IPS DF 6.9 (cell line): ENCODE data around the gene RTN4RL1.

Experiments
- DNase-seq: peaks from one replicate; pipeline ENCODE4 v3.0.0-alpha.2; 2013; ENCODE audit warnings: low read depth, low spot score
- H3K27ac ChIP-seq: one replicate; pipeline ENCODE4 v1.5.1; 2013; ENCODE audit warnings: low read length, control low read depth
- H3K27me3 ChIP-seq: 2 replicates; pipeline ENCODE4 v1.6.1; 2013; ENCODE audit warnings: mild to moderate bottlenecking, low read length; ENCODE audit not compliant: control insufficient read depth, insufficient read depth
- H3K36me3 ChIP-seq: 2 replicates; pipeline ENCODE4 v1.6.1; 2013; ENCODE audit warnings: low read length; ENCODE audit not compliant: control insufficient read depth, insufficient read depth
- H3K4me1 ChIP-seq: 2 replicates; pipeline ENCODE4 v1.6.1; 2013; ENCODE audit warnings: low read length; ENCODE audit not compliant: control insufficient read depth, insufficient read depth
- H3K4me3 ChIP-seq: 2 replicates; pipeline ENCODE4 v1.5.1; 2013; ENCODE audit warnings: mild to moderate bottlenecking, low read length
- H3K9me3 ChIP-seq: 2 replicates; pipeline ENCODE4 v1.6.1; 2013; ENCODE audit warnings: low read length, inconsistent platforms; ENCODE audit not compliant: control insufficient read depth, insufficient read depth
- WGBS: extraction: QIAGEN DNeasy Blood & Tissue Kit; methylation state at CpG from one replicate; pipeline ENCODE4 v1.1.7; 2013; ENCODE audit warnings: mixed read lengths, missing lambda C conversion rate; ENCODE audit not compliant: insufficient read length, insufficient coverage; 5-methylcytosine and 5-hydroxymethylcytosine counted together

Gene RTN4RL1

DNA sequence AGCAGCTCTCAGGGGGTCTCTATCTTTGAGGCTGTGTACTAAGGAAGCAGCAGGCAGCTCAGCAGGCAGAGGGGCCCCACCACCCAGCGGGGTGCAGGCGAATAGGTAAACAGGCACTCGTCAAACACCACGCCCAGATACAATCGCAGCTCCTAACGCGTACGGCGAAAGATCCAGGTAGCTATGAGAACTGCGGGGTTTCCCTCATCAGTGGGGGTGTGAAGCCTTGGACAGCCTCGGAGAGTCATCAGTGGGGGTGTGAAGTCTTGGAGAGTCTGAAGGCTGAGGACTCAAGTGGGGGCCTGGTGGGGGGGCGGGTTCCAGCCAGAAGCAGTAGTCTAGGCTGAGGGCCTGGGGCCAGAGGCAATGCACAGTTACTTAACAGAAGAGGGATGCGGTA is 69.0 kb downstream of the RTN4RL1 start:
- no CpG with 5 or more reads among the region's 13 CpGs for WGBS
- Histone ChIP-seq H3K36me3 (no peaks in the 10 kb centered on the region), H3K27ac (no peak overlapping the region), H3K27me3 (no peaks in the 10 kb centered on the region), H3K9me3 (no peaks in the 10 kb centered on the region), H3K4me1 (peaks cover 1% of the 10 kb centered on the region; the same call in 1 of the 2 replicates), H3K4me3 (no peak overlapping the region)
- no peak for DNase-seq

DNA sequence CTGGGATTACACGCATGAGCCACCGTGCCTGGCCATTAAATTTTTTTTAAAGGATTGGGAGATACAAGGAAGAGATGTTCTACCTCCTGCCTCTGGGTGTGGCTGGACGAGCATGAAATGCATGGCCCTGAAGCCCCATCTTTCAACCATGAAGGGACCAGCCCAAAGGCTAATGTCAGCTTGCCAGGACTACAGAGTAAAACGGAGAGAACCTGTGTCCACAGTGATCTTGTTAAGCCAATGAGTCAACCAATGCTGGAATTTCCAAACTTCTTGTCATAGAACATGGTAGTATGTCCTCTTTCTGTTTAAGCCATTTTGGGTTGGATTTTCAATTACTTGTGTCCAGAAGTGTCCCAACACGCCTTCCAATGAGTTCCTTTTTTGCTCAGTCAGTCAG is 71.3 kb downstream of the RTN4RL1 start:
- DNase-seq: no peak
- no CpG with 5 or more reads among the region's 5 CpGs for WGBS
- Histone ChIP-seq H3K36me3 (no peaks in the 10 kb centered on the region), H3K27ac (no peak overlapping the region), H3K9me3 (no peaks in the 10 kb centered on the region), H3K4me1 (peaks cover 1% of the 10 kb centered on the region; the same call in 1 of the 2 replicates), H3K4me3 (no peak overlapping the region), H3K27me3 (no peaks in the 10 kb centered on the region)

DNA sequence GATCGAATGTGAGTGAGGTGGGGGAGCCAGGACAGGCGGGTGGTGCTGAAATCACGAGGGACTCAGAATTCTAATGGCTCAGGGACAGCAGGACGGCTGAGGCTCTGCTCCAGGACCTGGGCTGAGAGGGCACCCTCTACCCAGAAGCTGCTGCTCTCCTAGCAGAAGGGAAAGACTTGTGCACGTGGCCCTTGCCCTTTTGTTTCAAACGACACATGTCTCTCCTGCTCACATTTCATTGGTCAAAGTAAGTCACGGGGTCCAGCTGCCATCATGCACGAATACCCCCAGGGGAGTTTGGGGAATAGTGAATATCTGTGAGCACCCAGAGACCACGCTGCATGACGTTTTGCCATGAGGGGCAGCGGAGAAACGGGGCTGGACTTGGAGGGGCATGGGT is 73.2 kb downstream of the RTN4RL1 start:
- Histone ChIP-seq H3K36me3 (no peaks in the 10 kb centered on the region), H3K4me3 (no peak overlapping the region), H3K27ac (no peak overlapping the region), H3K4me1 (peaks cover 3% of the 10 kb centered on the region; the same call in 1 of the 2 replicates), H3K27me3 (no peaks in the 10 kb centered on the region), H3K9me3 (no peaks in the 10 kb centered on the region)
- DNase-seq: no peak
- WGBS: no CpG with 5 or more reads among the region's 12 CpGs

DNA sequence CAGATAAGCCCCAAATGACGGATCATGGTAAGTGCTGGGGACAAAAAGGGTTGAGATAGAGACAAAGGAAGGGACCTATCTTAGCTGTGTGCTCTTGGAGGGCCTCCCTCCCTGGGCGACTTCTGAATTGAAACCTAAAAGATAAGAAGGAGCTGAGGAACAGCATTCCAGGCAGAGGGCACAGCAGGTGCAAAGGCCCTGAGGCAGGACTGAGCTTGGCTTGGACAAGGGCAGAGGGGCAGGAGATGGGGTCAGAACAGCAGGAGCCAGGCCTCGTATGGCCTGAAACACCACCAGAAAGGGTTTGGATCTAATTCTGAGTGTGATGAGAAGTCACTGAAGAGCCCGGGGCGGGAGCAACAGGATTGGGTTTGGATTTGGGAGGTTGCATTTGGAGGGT is 75.4 kb downstream of the RTN4RL1 start:
- DNase-seq: no peak
- H3K36me3 ChIP-seq: no peaks in the 10 kb centered on the region
- peaks cover 2% of the 10 kb centered on the region; the same call in 1 of the 2 replicates for H3K4me1 ChIP-seq
- no peak overlapping the region for H3K27ac ChIP-seq
- WGBS: no CpG with 5 or more reads among the region's 5 CpGs
- no peaks in the 10 kb centered on the region for H3K27me3 ChIP-seq
- no peak overlapping the region for H3K4me3 ChIP-seq
- no peaks in the 10 kb centered on the region for H3K9me3 ChIP-seq

DNA sequence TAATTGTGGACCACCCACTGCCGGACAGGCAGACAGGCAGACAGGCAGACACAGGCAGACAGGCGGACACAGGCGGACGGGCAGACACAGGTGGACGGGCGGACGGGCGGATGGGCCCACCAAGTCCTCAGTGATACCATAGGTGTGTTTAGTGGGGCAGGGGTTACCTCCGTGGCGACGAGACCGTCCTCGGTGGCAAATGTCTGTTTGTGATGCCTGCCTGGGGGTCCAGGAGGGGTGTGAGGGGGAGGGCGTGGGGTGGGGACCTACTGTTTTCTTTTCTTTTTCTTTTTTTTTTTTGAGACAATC is 76.7 kb downstream of the RTN4RL1 start:
- no peak overlapping the region for H3K27ac ChIP-seq
- DNase-seq: no peak
- no peaks in the 10 kb centered on the region for H3K36me3 ChIP-seq
- no peaks in the 10 kb centered on the region for H3K9me3 ChIP-seq
- H3K4me1 ChIP-seq: peaks cover 2% of the 10 kb centered on the region; the same call in 1 of the 2 replicates
- no CpG with 5 or more reads among the region's 14 CpGs for WGBS
- no peak overlapping the region for H3K4me3 ChIP-seq
- H3K27me3 ChIP-seq: no peaks in the 10 kb centered on the region

DNA sequence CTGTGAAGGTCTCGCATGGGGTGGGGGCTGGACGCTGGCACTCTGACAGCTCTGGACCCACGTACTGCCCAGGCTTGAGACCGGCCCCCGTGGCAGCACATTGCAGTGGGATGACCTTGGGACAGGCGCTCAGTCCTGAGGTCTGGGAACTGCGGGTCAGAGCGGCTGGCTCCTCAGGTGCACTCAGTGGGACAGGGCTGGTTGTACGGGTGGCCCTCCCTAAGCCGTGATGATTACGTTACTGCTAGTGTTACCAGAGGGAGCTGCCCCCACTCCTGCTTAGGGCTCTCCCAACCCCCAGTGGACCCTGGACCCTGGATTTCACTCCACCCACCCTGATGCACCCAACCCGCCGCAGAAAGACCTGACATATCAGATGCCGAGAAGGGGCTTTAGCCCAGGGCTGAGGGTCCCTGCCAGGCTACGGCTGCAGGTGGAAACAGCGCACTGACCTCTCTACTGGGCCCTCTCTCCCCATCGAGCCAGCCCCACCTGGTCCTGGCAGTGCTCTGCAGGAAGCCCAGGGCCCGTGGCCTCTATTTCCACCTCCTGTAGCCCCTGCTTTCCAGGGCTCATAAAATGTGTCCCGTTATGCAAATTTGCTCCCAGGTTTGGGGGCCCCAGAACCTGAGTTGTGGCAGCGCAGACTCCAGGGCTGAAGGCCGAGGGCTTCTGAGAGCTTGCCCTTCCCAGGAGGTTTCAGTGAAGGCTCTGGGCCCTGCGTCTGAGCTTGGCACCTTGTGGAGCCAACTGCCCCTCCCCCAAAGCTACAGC is 77.2 kb downstream of the RTN4RL1 start:
- H3K4me1 ChIP-seq: peaks cover 2% of the 10 kb centered on the region; the same call in 1 of the 2 replicates
- H3K9me3 ChIP-seq: no peaks in the 10 kb centered on the region
- no peaks in the 10 kb centered on the region for H3K27me3 ChIP-seq
- H3K36me3 ChIP-seq: no peaks in the 10 kb centered on the region
- H3K4me3 ChIP-seq: no peak overlapping the region
- H3K27ac ChIP-seq: no peak overlapping the region
- DNase-seq: no peak
- no CpG with 5 or more reads among the region's 22 CpGs for WGBS

DNA sequence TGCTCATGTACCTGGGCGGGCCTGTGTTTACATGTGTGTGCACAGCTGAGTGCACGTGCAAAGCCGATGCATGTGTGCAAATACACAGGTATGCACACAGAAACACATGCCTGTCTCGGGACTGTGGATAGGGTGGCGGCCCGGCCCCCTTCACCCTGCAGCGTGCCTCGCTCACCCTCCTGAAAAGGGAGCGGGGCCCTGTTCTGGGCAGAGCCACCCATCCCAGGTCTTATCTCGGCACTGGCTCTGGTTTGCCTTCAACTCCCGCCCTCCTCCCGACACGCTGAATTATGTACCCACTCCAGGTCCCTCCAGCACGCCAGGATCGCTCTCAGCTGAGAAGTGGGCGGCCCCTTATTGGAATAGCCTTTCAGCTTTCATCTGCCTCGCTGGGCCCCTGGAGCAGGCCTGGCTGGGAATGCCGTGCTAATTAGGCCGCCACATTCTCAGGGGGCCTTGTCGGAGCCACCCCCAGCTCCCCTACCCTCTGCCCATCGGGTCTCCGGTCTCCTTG is 77.8 kb downstream of the RTN4RL1 start:
- WGBS: no CpG with 5 or more reads among the region's 22 CpGs
- no peaks in the 10 kb centered on the region for H3K27me3 ChIP-seq
- H3K36me3 ChIP-seq: no peaks in the 10 kb centered on the region
- H3K27ac ChIP-seq: no peak overlapping the region
- no peak for DNase-seq
- H3K4me3 ChIP-seq: no peak overlapping the region
- peaks cover 2% of the 10 kb centered on the region; the same call in 1 of the 2 replicates for H3K4me1 ChIP-seq
- H3K9me3 ChIP-seq: no peaks in the 10 kb centered on the region

DNA sequence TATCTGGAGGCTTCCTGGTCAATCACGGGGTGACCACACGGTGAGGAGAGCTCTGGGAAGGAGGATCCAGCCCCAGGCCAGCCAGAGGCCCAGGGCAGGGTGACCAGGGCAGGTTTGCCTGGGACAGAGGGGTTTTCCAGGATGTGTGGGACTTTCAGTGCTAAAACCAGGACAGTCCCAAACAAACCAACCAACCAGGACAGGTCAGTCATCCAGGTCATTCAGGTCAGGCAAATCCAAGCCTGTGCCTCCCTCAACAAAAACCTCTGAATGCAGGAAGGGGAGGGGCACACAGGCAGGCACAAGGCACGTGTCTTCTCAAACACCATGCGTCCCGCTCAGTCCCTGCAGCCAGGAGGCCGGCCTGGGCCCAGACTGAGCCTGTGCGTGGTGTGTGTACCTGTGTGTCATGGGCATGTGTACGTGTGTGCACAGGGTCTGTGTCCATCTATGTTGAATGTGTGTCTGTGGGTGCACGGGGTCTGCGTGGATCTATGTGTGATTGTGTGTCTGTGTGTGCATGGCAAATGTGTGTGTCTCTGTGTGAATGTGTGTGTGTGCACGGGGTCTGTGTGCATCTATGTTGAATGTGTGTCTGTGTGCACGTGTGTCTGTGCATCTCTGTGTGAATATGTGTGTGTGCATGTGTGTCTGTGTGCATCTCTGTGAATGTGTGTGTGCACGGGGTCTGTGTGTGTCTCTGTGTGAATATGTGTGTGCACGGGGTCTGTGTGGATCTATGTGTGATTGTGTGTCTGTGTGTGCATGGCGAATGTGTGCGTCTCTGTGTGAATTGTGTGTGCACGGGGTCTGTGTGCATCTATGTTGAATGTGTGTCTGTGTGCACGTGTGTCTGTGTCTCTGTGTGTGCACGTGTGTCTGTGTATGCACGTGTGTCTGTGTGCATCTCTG is 78.9 kb downstream of the RTN4RL1 start:
- peaks cover 2% of the 10 kb centered on the region; the same call in 1 of the 2 replicates for H3K4me1 ChIP-seq
- H3K27me3 ChIP-seq: no peaks in the 10 kb centered on the region
- H3K9me3 ChIP-seq: no peaks in the 10 kb centered on the region
- no peak overlapping the region for H3K4me3 ChIP-seq
- no peaks in the 10 kb centered on the region for H3K36me3 ChIP-seq
- WGBS: no CpG with 5 or more reads among the region's 20 CpGs
- no peak overlapping the region for H3K27ac ChIP-seq
- DNase-seq: no peak

DNA sequence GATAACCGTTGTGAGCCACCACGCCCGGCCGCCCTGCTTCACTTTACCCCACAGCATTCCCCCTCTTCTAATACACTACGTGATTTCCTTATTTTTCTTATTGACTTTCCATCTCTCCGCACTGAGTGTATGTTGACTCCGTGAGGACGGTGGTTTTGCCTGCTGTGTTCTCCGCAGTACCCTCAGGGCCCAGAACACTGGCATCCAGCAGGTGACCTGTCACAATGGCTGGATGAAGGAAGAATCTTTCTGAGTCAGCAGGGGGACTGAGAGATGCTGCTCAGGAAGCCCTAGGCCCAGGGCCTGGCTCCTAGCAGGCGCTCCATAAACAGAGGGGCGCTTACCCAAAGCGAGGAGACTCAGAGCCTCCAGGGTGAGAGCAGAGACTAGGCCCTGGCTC is 79.5 kb downstream of the RTN4RL1 start:
- H3K4me3 ChIP-seq: no peak overlapping the region
- no CpG with 5 or more reads among the region's 12 CpGs for WGBS
- H3K27me3 ChIP-seq: no peaks in the 10 kb centered on the region

DNA sequence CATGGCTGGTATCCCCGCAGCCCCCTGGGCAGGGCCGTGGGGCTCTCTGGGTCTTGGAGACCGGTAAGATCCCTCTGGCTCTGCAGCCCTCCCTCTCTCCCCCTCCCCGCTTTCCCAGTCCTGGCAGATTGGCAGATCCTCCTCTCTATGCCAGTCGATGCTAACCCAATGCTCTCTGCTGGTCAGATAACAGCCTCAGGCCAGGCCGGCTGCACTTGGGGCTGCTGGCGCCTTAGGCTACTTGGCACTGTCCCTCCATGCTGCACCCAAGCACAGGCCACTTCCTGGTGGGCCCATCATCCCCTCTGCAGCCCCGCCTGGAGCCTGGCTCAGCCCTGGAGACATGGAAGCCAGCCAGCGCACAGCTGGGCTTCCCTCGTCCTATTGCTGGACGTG is 81.7 kb downstream of the RTN4RL1 start:
- peaks cover 2% of the 10 kb centered on the region; the same call in 1 of the 2 replicates for H3K4me1 ChIP-seq
- H3K27ac ChIP-seq: no peak overlapping the region
- WGBS: no CpG with 5 or more reads among the region's 11 CpGs
- no peak overlapping the region for H3K4me3 ChIP-seq
- H3K27me3 ChIP-seq: no peaks in the 10 kb centered on the region
- no peak for DNase-seq
- H3K36me3 ChIP-seq: no peaks in the 10 kb centered on the region
- no peaks in the 10 kb centered on the region for H3K9me3 ChIP-seq

More for the DNA sequence above, 79.5 kb downstream of the RTN4RL1 start:
- no peak for DNase-seq
- Histone ChIP-seq H3K9me3 (no peaks in the 10 kb centered on the region), H3K36me3 (no peaks in the 10 kb centered on the region), H3K4me1 (peaks cover 2% of the 10 kb centered on the region; the same call in 1 of the 2 replicates), H3K27ac (no peak overlapping the region)
